PC-9 (cell line): ENCODE results near the gene NOS1AP.
A peak's percentile ranks its signal among the peaks of the same experiment; 100 is the strongest.

ENCODE experiments used
- EZH2 ChIP-seq: fragments of 200-600 bp; sonication (generic); IDR thresholded peaks from 2 replicates; pipeline ENCODE4 v1.8.0; 2017; ENCODE audit warnings: antibody characterized with exemption, low read depth
- TF ChIP-seq, protein P1 (sequence below): fragments of 200-600 bp; sonication (generic); conservative IDR thresholded peaks from 2 replicates; pipeline ENCODE4 v1.6.1; 2017; ENCODE audit warnings: mixed run types, antibody characterized with exemption, mild to moderate bottlenecking, moderate library complexity

DNA sequence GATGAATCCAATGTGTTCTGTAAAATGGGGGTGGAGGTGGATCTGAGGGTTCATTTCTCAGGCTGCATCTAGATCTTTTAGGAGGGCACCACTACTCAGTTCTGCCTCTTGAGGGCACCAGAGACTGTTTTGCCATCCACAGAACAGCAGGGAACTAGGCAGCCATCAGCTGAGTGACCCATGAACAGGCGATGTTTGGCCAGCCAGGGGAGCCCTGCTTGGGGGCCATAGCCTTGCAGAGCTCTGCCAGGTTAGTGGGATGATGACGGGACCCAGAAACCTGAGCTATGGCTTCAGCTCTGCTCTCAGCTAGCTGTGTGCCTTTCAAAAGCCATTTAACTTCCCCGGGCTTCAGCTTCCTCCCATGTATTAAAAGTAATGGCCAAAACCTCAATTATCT lies 13.4 kb upstream of the NOS1AP start:
- TF ChIP-seq, protein P1, sequence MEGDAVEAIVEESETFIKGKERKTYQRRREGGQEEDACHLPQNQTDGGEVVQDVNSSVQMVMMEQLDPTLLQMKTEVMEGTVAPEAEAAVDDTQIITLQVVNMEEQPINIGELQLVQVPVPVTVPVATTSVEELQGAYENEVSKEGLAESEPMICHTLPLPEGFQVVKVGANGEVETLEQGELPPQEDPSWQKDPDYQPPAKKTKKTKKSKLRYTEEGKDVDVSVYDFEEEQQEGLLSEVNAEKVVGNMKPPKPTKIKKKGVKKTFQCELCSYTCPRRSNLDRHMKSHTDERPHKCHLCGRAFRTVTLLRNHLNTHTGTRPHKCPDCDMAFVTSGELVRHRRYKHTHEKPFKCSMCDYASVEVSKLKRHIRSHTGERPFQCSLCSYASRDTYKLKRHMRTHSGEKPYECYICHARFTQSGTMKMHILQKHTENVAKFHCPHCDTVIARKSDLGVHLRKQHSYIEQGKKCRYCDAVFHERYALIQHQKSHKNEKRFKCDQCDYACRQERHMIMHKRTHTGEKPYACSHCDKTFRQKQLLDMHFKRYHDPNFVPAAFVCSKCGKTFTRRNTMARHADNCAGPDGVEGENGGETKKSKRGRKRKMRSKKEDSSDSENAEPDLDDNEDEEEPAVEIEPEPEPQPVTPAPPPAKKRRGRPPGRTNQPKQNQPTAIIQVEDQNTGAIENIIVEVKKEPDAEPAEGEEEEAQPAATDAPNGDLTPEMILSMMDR = peak; percentile 92
- no peak for TF ChIP-seq EZH2
